Measurements from ENCODE around the gene TCF12. TPM values are rescaled to one million over a fixed set of nuclear protein-coding genes. Genes with fewer than 3 reads are reported as not detected.

Gene TCF12
- total and polyA plus RNA-seq, 2 of the 8 experiments (the other 6 are each of a cell fraction or from before 2014, with no cell fraction given) = 85.8 to 101 TPM

GRCh38 chr15:56919609-56920366 lies 1.3 kb downstream of the TCF12 start:
- H2BK20ac ChIP-seq (ENCODE audit: low read length) = no peak overlapping the region
- H4K91ac ChIP-seq (replicated peaks; ENCODE audit: insufficient read length, low read length) = peak overlapping the region; percentile 39
- H3K18ac ChIP-seq (ENCODE audit: extremely low read depth, low read length) = peak overlapping the region; percentile 1
- FAIRE-seq (no peak), DNase-seq (ENCODE audit: low read depth in 1 of 2, low spot score in 2 of 2) (peak in 1 of 2 experiments; percentile 60)
- H2AFZ ChIP-seq (ENCODE audit: low read length) = peak overlapping the region; percentile 12; the same call in 1 of the 2 replicates
- no peak overlapping the region for H3K23ac ChIP-seq (ENCODE audit: insufficient read length)
- no peaks in the 10 kb centered on the region for H4K20me1 ChIP-seq (replicated peaks in 1 of 2; ENCODE audit: control insufficient read depth in 1 of 2, insufficient read depth in 2 of 2, low read length in 2 of 2)
- CTCF ChIA-PET (ENCODE audit: partially characterized antibody) = interaction anchor here (0.9 to 1.3 kb wide), 3 partner anchors 9 to 219 kb away, joined by 3 to 4 read pairs (median 4); no protein-coding TSS in a partner anchor
- peak overlapping the region; percentile 88 for H3K27ac ChIP-seq (ENCODE audit: low read depth, low read length)
- peak overlapping the region; percentile 82 to 98 (median 86) for H3K9ac ChIP-seq (replicated peaks in 1 of 4; ENCODE audit: extremely low read depth in 1 of 4, low read depth in 3 of 4, low read length in 3 of 4)
- peak overlapping the region; percentile 84 to 96 (median 92) for H3K4me3 ChIP-seq (ENCODE audit: extremely low read depth in 1 of 4, insufficient read depth in 2 of 4, low read depth in 3 of 4, low read length in 4 of 4)
- H2BK15ac ChIP-seq (ENCODE audit: low read length) = no peak overlapping the region
- no peak overlapping the region for H2BK120ac ChIP-seq (replicated peaks; ENCODE audit: low read depth, low read length)
- H3K56ac ChIP-seq (replicated peaks; ENCODE audit: insufficient read length, low read depth, low read length) = peak overlapping the region; percentile 0
- H2BK12ac ChIP-seq (ENCODE audit: low read depth, low read length) = peak overlapping the region; percentile 94
- peaks cover 2 to 6% (median 4%) of the 10 kb centered on the region in 4 experiments; a peak in 6 of 7 replicates for H3K4me1 ChIP-seq (replicated peaks in 1 of 4; ENCODE audit: control insufficient read depth in 3 of 4, insufficient read depth in 4 of 4, low read length in 3 of 4)
- POLR2A ChIA-PET (ENCODE audit: partially characterized antibody) = interaction anchor here (0.6 to 4.1 kb wide), 20 partner anchors 8 to 391 kb away, joined by 3 to 69 read pairs (median 3); no protein-coding TSS in a partner anchor
- no peaks in the 10 kb centered on the region for H3K9me3 ChIP-seq (ENCODE audit: insufficient read depth in 2 of 2, low read depth in 1 of 2, low read length in 1 of 2)
- H3K4ac ChIP-seq (replicated peaks; ENCODE audit: insufficient read length, low read depth, low read length) = no peak overlapping the region
- peak overlapping the region; percentile 91 for H4K8ac ChIP-seq (ENCODE audit: extremely low read depth, insufficient read depth, low read length)
- WGBS, 2 experiments (ENCODE audit: extremely low coverage in 1 of 2, insufficient coverage in 1 of 2, insufficient read length in 1 of 2, insufficient replicate concordance in 2 of 2, low coverage in 1 of 2, low lambda C conversion rate in 2 of 2, missing lambda C conversion rate in 1 of 2) = 3% methylated on average over 37 of the region's 42 CpGs; no CpG with 5 or more reads in 1 of the 2 experiments
- no peak overlapping the region for H3K14ac ChIP-seq (ENCODE audit: insufficient read length)
- peak overlapping the region; percentile 3 for H4K5ac ChIP-seq (ENCODE audit: insufficient read length, low read depth, low read length)
- peak overlapping the region; percentile 80 to 90 for H3K4me2 ChIP-seq (ENCODE audit: insufficient read depth in 1 of 2, low read depth in 2 of 2, low read length in 2 of 2)
- H3K79me1 ChIP-seq (ENCODE audit: low read depth, low read length) = no peaks in the 10 kb centered on the region
- peak overlapping the region; percentile 62 for H2BK5ac ChIP-seq (ENCODE audit: low read depth, low read length)
- H3K36me3 ChIP-seq (ENCODE audit: control insufficient read depth in 2 of 4, insufficient read depth in 4 of 4, low read length in 3 of 4) = peaks cover 0 to 29% (median 1%) of the 10 kb centered on the region in 4 experiments; a peak in 3 of 8 replicates
- no peak overlapping the region for H2AK5ac ChIP-seq (ENCODE audit: low read depth, low read length)
- H3K79me2 ChIP-seq (ENCODE audit: control insufficient read depth in 1 of 2, insufficient read depth in 2 of 2, low read length in 2 of 2) = peaks cover 0 to 52% of the 10 kb centered on the region in 2 experiments; a peak in 2 of 4 replicates
- H3K23me2 ChIP-seq (ENCODE audit: low read depth, low read length) = peaks cover 13% of the 10 kb centered on the region
- peaks cover 0 to 3% (median 0%) of the 10 kb centered on the region in 4 experiments; a peak in 3 of 7 replicates for H3K27me3 ChIP-seq (replicated peaks in 1 of 4; ENCODE audit: control insufficient read depth in 3 of 4, extremely low read depth in 1 of 4, insufficient read depth in 3 of 4, low read length in 3 of 4)
- TF ChIP-seq POLR2A (IDR thresholded peaks at IDR 0.05; ENCODE audit: control extremely low read depth in 1 of 2, low read depth in 2 of 2, low read length in 2 of 2) (peak; percentile 14 to 59; a peak in 2 of 3 replicates), SIX5 (IDR thresholded peaks at IDR 0.05; ENCODE audit: low read depth, low read length) (no peak), MAX (IDR thresholded peaks at IDR 0.05) (peak; percentile 12; the same call in 1 of the 2 replicates), RBBP5 (IDR thresholded peaks at IDR 0.05; ENCODE audit: borderline replicate concordance, low read depth, low read length) (peak; percentile 56; the same call in 1 of the 2 replicates), JUND (IDR thresholded peaks at IDR 0.05; ENCODE audit: low read length) (0 out of 2 replicates have a peak, but pooled peaks have one; percentile 2), BCL11A (IDR thresholded peaks at IDR 0.05; ENCODE audit: low read depth in 2 of 2, low read length in 2 of 2) (no peak), TBP (IDR thresholded peaks at IDR 0.05; ENCODE audit: low read depth, low read length) (peak; percentile 10; the same call in 1 of the 2 replicates), E2F6 (IDR thresholded peaks at IDR 0.05) (no peak), BACH1 (IDR thresholded peaks at IDR 0.05; ENCODE audit: low read length) (no peak), RAD21 (IDR thresholded peaks at IDR 0.05 in 1 of 2, conservative IDR thresholded peaks at IDR 0.05 in 1 of 2; ENCODE audit: low read depth in 2 of 2, low read length in 2 of 2) (no peak), CEBPB (IDR thresholded peaks at IDR 0.05; ENCODE audit: low read depth, low read length) (peak; percentile 99)
